GM21619 (cell line): ENCODE data around the gene FGA.

Source experiments
- ATAC-seq: cut with Tn5 transposase; IDR thresholded peaks from one replicate; pipeline ENCODE4 v1.9.1; 2021; ENCODE audit not compliant: unreplicated experiment

Gene FGA

GRCh38 chr4:154542271-154542879 lies 48.2 kb downstream of the FGA start:
- no peak for ATAC-seq
